GM19025 (cell line): ENCODE data around the gene NAV3.
A peak's percentile ranks its signal among the peaks of the same experiment; 100 is the strongest.
"Not testable (repeated sequence)": the region's sequence is repeated elsewhere in the genome, so short reads cannot be mapped to it uniquely, and the experiment has no call there.

Experiments used
- ATAC-seq: cut with Tn5 transposase; IDR thresholded peaks from one replicate; pipeline ENCODE4 v1.9.1; 2021; ENCODE audit warnings: mild to moderate bottlenecking, low read depth, moderate library complexity; ENCODE audit not compliant: unreplicated experiment

The NAV3 gene

GRCh38 chr12:78229591-78230101 is 399.0 kb downstream of the NAV3 start:
- peak; percentile 81 for ATAC-seq

- no peak for ATAC-seq
These were observed 402.1 kb downstream of the NAV3 start for GRCh38 chr12:78232756-78233155.

- no peak for ATAC-seq
These were observed 405.6 kb downstream of the NAV3 start for GRCh38 chr12:78236264-78236663.

- ATAC-seq, result no peak
These were observed 408.9 kb downstream of the NAV3 start for GRCh38 chr12:78239544-78239943.

DNA sequence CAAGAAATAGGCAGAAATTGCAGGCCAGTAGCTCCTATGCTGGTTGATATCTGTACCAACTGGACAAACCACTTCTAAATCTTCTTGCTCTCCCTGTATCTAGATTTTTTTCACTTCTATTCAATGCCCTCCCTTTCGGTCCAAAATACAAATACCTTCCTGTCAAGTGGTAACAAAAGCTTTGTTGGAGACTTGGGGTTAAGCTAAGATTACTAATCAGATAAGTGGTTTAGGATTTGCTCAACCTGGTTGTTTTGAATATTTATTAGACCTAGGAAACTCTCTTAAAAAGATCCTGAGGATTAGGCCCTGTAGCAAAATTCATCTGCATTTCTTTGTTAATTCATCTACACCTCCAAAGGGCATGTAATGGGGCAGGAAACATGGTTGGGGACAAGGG is 410.1 kb downstream of the NAV3 start:
- no peak for ATAC-seq

DNA sequence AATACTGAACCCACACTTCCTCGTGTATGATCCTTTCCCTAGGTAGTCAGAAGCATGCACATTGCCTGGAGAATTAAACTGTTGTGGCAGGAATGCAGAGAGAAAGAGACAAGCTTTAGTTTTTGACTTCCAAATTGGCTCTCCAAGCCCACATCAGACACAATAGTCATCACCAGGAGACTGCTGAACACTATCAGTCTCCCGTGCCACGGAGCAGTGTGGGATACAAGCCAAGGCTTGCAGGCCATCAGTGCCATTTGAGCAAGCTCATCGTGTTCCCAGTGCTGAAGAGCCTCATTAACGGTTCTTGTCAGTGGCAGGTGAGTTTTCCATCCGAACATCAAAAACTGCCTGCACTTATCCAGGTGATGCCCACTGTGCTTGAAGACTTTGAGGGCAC is 410.8 kb downstream of the NAV3 start:
- no peak for ATAC-seq

DNA sequence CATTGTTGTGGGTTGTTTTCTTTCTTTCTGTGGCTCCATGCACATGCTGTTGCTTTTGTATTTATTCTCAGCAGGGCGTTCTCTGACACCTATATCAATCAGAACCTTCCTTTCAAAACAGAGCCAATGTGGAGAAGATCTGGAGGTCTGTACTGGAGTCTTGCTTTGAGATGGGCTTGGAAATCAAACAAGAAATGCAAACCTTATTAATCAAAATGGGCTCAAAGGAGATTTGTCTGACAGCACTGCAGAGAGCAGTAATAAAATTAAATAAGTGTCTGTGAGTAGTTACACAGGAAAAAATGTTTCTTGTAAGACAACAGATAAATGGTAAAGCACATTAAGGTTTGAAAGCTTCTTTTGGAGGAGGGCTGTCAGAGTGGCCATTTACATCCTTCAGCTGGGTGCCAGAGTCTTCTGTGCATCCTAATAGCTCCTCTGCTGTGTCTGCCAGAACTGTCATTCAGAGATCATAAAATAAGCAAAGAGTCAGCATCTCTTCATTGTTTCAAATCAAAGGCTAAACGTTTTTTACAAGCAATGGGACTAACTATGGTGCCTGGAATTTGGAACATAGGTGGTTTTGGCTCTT is 414.3 kb downstream of the NAV3 start:
- ATAC-seq, result no peak

DNA sequence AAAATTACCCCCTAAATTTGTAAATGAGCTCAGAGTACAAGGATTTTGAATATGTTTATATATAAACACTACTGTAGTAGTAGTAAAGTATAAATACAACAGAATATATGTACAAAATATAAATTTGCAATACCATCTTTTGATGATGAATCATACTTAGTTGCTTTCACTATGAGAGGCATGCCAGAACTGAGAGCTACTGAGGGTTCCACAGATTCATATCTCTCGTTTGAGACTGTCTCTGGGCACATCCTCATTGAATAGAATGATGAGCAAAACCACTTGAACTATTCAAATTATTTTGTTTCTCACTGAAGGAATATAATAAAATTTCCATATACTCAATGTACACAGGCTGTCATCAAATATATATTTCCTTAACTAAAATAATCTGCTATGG is 417.6 kb downstream of the NAV3 start:
- no peak for ATAC-seq

- no peak for ATAC-seq
These were observed 418.9 kb downstream of the NAV3 start for GRCh38 chr12:78249578-78249977.

DNA sequence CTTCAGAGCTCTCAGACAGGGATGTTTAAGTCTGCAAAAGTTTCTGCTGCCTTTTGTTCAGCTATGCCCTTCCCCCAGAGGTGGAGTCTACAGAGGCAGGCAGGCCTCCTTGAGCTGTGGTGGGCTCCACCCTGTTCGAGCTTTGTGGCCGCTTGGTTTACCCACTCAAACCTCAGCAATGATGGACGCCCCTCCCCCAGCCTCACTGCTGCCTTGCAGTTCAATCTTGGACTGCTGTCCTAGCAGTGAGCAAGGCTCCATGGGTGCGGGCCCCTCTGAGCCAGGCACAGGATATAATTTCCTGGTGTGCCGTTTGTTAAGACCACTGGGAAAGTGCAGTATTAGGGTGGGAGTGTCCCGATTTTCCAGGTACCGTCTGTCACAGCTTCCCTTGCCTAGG is 427.0 kb downstream of the NAV3 start:
- ATAC-seq, result not testable (repeated sequence)

DNA sequence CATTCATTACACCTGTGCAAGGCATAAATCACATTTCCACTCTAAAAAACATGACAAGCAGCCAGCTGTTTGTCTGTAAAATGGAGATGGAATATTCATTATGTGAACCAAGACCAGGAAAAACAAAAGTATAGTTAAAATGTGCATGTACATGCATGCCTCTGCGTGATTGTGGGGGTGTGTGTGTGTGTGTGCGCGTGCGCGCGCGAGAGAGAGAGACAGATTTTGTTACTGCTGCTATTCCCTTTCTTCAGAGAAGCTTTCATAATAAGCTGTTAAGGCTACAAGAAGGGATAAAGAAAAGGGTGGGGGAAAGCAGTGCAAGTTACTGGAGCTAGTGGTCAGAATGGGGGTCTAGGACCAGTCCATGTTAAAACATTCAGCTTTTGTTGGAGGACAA is 430.3 kb downstream of the NAV3 start:
- ATAC-seq, result no peak

GRCh38 chr12:78261901-78262300 is 431.2 kb downstream of the NAV3 start:
- no peak for ATAC-seq
